ENCODE results near the gene GAB3.

DNA sequence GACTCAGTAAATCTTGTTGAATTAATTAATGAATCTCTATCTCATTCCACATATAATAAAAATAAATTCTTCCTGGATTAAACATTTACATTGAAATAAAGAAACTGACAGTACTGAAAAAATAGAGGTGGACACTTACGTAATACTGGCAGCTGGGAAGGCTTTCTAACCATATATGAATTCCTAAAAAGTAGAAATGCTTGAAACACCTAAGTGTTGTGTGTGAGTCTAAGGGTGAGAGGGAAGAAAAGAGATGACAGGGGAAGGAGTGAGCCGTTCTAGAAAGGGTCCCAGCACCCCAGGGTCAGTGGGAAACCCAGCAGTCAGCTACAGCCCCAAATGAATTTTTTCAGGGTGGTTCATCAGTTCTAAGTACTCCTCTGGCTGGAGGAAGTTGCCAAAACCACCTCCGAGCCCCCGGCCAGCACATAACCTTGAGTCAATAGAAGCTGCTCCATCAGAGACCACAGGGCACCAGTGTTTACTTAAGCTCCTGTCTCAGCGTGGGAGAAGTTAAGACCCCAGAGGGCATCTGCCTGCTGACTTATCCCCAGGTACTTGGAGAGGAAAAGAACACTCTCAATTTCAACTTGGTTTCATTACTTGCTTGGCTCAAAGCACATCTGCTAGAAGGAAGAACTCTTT, 18.3 kb downstream of the GAB3 start:
- TF ChIP-seq, protein P1, sequence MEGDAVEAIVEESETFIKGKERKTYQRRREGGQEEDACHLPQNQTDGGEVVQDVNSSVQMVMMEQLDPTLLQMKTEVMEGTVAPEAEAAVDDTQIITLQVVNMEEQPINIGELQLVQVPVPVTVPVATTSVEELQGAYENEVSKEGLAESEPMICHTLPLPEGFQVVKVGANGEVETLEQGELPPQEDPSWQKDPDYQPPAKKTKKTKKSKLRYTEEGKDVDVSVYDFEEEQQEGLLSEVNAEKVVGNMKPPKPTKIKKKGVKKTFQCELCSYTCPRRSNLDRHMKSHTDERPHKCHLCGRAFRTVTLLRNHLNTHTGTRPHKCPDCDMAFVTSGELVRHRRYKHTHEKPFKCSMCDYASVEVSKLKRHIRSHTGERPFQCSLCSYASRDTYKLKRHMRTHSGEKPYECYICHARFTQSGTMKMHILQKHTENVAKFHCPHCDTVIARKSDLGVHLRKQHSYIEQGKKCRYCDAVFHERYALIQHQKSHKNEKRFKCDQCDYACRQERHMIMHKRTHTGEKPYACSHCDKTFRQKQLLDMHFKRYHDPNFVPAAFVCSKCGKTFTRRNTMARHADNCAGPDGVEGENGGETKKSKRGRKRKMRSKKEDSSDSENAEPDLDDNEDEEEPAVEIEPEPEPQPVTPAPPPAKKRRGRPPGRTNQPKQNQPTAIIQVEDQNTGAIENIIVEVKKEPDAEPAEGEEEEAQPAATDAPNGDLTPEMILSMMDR (conservative IDR thresholded peaks at IDR 0.05 in 1 of 2, IDR thresholded peaks at IDR 0.05 in 1 of 2; ENCODE audit: low read depth in 1 of 2, low read length in 2 of 2) = no peak
- TF ChIP-seq EZH2 (IDR thresholded peaks at IDR 0.05; ENCODE audit: low read length, missing control alignments) = no peak

Measured in fibroblast of lung (primary cell).